HEK293 (cell line): ENCODE data around the gene ZGPAT.

Source experiments
- CTCF ChIA-PET: fragments of 350-600 bp; formaldehyde crosslinking; extraction: SDS; loops from one replicate; lab custom pipeline; 2021; ENCODE audit warnings: antibody characterized with exemption; lab: Yijun Ruan, JAX
- POLR2A ChIA-PET: fragments of 300-600 bp; formaldehyde crosslinking; extraction: SDS; loops from one replicate; lab custom pipeline; 2020; ENCODE audit warnings: antibody characterized with exemption, inconsistent platforms; lab: Yijun Ruan, JAX
- H3K27ac ChIP-seq: fragments of 200-500 bp; sonication (Bioruptor generic); 2 replicates; pipeline ENCODE4 v1.5.1; 2014; ENCODE audit warnings: low read depth, low read length, control low read depth, inconsistent platforms; ENCODE audit errors: extremely low read depth
- H3K36me3 ChIP-seq, 2 experiments: fragments of 200-500 bp in 1 of 2; sonication (Bioruptor generic) in 1 of 2; 1 replicate in 1 of 2; 2 replicates in 1 of 2; pipeline ENCODE4 v1.5.1; 2014 to 2017; ENCODE audit warnings: inconsistent platforms in 2 of 2, low read length in 2 of 2; ENCODE audit not compliant: control insufficient read depth in 2 of 2, insufficient read depth in 1 of 2
- H3K4me1 ChIP-seq: fragments of 200-500 bp; sonication (Bioruptor generic); 2 replicates; pipeline ENCODE4 v1.5.1; 2014; ENCODE audit warnings: mild to moderate bottlenecking, low read length, inconsistent platforms; ENCODE audit not compliant: control insufficient read depth, insufficient read depth
- H3K4me3 ChIP-seq: 2 replicates; pipeline ENCODE4 v1.5.1; 2011; ENCODE audit warnings: low read depth, mild to moderate bottlenecking, control low read depth, low read length, moderate library complexity
- H3K9me3 ChIP-seq: fragments of 200-500 bp; sonication (Bioruptor generic); 2 replicates; pipeline ENCODE4 v1.5.1; 2014; ENCODE audit warnings: low read depth, low read length, inconsistent platforms; ENCODE audit not compliant: control insufficient read depth, insufficient read depth
- BCL11B ChIP-seq: fragments of 450-650 bp; formaldehyde crosslinking; IDR thresholded peaks from 2 replicates; pipeline ENCODE4 v1.5.1; 2016; ENCODE audit warnings: low read depth, missing biosample characterization, missing genetic modification characterization
- BCL6B ChIP-seq: fragments of 450-650 bp; formaldehyde crosslinking; IDR thresholded peaks from 2 replicates; pipeline ENCODE4 v1.5.1; 2017; ENCODE audit warnings: missing biosample characterization, missing genetic modification characterization
- HOXC10 ChIP-seq: sonication (generic); formaldehyde crosslinking; IDR thresholded peaks from 2 replicates; pipeline ENCODE4 v1.8.1; 2023; ENCODE audit warnings: mild to moderate bottlenecking, missing genetic modification reagents
- SCRT2 ChIP-seq: fragments of 450-650 bp; formaldehyde crosslinking; IDR thresholded peaks from 2 replicates; pipeline ENCODE4 v1.5.1; 2016; ENCODE audit warnings: missing biosample characterization, missing genetic modification characterization
- YY2 ChIP-seq: fragments of 450-650 bp; formaldehyde crosslinking; IDR thresholded peaks from 2 replicates; pipeline ENCODE4 v1.5.1; 2016; ENCODE audit warnings: missing biosample characterization, missing genetic modification characterization
- ZBTB1 ChIP-seq: fragments of 450-650 bp; formaldehyde crosslinking; IDR thresholded peaks from 2 replicates; pipeline ENCODE4 v1.5.1; 2016; ENCODE audit warnings: missing biosample characterization, missing genetic modification characterization
- ZFP37 ChIP-seq: fragments of 450-650 bp; formaldehyde crosslinking; IDR thresholded peaks from 2 replicates; pipeline ENCODE4 v1.5.1; 2016; ENCODE audit warnings: missing biosample characterization, missing genetic modification characterization
- ZIC2 ChIP-seq: fragments of 450-650 bp; formaldehyde crosslinking; IDR thresholded peaks from 2 replicates; pipeline ENCODE4 v1.5.1; 2016; ENCODE audit warnings: missing biosample characterization, missing genetic modification characterization
- ZNF184 ChIP-seq: fragments of 450-650 bp; IDR thresholded peaks from 2 replicates; pipeline ENCODE4 v1.5.1; 2018; ENCODE audit warnings: missing biosample characterization, mild to moderate bottlenecking, missing genetic modification characterization
- ZNF239 ChIP-seq: fragments of 450-650 bp; formaldehyde crosslinking; IDR thresholded peaks from 2 replicates; pipeline ENCODE4 v1.5.1; 2016; ENCODE audit warnings: missing biosample characterization, missing genetic modification characterization
- ZNF311 ChIP-seq: fragments of 450-650 bp; formaldehyde crosslinking; IDR thresholded peaks from 2 replicates; pipeline ENCODE4 v1.5.1; 2017; ENCODE audit warnings: missing biosample characterization, missing genetic modification characterization, borderline replicate concordance
- ZNF366 ChIP-seq: fragments of 450-650 bp; formaldehyde crosslinking; conservative IDR thresholded peaks from 2 replicates; pipeline ENCODE4 v1.5.1; 2016; ENCODE audit warnings: missing biosample characterization, missing genetic modification characterization
- ZNF404 ChIP-seq: fragments of 450-650 bp; formaldehyde crosslinking; IDR thresholded peaks from 2 replicates; pipeline ENCODE4 v1.5.1; 2017; ENCODE audit warnings: missing biosample characterization, missing genetic modification characterization
- ZNF660 ChIP-seq: fragments of 450-650 bp; IDR thresholded peaks from 2 replicates; pipeline ENCODE4 v1.5.1; 2018; ENCODE audit warnings: missing biosample characterization, mild to moderate bottlenecking, missing genetic modification characterization
- ZNF830 ChIP-seq: fragments of 450-650 bp; IDR thresholded peaks from 2 replicates; pipeline ENCODE4 v1.5.0; 2018; ENCODE audit warnings: missing biosample characterization, missing genetic modification characterization, low read depth, mild to moderate bottlenecking, moderate library complexity
- TF ChIP-seq, protein P1 (sequence below): fragments of 450-650 bp; formaldehyde crosslinking; IDR thresholded peaks from 2 replicates; pipeline ENCODE4 v1.5.1; 2016; ENCODE audit warnings: missing biosample characterization, missing genetic modification characterization

ZGPAT gene

DNA sequence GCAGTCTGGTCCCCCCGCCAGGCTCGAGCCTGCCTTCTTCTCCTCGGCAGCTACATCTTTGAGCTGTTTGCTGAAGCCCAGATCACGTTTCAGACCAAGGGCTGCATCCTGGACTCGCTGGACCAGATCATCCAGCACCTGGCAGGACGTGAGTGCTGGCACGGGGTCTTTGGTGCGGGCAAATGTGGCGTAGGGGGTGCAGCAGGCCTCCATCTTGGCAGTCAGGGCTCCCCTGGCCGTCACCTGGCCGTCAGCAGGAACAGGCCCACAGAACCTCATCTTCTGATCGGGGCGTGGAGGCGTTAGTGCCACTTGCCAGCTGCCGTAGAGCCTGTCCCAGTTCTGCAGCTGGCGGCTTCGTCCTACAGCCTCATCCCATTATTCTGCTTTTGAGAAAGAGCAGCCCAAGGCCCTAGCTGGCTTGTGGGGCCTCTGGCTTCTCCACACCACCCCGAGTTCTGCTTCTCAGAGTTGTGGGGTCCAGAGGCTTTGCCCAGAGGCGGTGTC lies 28.0 kb upstream of the ZGPAT start (continued):
- TF ChIP-seq YY2 (tag by site-specific recombination): no peak
- TF ChIP-seq, all 188 proteins: peak for 0

- no peaks in the 10 kb centered on the region for H3K4me1 ChIP-seq
- H3K36me3 ChIP-seq: peaks cover 0 to 36% of the 10 kb centered on the region in 2 experiments; a peak in 2 of 3 replicates
- H3K27ac ChIP-seq: no peak overlapping the region
- TF ChIP-seq ZNF660 (no peak), ZIC2 (tag by site-specific recombination) (no peak), ZNF184 (tag by site-specific recombination) (no peak), ZNF830 (no peak), HOXC10 (CRISPR knock-in tag) (no peak), ZFP37 (no peak), BCL6B (no peak), SCRT2 (no peak), BCL11B (tag by site-specific recombination) (no peak), ZBTB1 (tag by site-specific recombination) (no peak), ZNF311 (tag by site-specific recombination) (no peak)
- TF ChIP-seq, protein P1, sequence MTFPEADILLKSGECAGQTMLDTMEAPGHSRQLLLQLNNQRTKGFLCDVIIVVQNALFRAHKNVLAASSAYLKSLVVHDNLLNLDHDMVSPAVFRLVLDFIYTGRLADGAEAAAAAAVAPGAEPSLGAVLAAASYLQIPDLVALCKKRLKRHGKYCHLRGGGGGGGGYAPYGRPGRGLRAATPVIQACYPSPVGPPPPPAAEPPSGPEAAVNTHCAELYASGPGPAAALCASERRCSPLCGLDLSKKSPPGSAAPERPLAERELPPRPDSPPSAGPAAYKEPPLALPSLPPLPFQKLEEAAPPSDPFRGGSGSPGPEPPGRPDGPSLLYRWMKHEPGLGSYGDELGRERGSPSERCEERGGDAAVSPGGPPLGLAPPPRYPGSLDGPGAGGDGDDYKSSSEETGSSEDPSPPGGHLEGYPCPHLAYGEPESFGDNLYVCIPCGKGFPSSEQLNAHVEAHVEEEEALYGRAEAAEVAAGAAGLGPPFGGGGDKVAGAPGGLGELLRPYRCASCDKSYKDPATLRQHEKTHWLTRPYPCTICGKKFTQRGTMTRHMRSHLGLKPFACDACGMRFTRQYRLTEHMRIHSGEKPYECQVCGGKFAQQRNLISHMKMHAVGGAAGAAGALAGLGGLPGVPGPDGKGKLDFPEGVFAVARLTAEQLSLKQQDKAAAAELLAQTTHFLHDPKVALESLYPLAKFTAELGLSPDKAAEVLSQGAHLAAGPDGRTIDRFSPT (tag by site-specific recombination): no peak
- ChIA-PET CTCF (no interaction called here), POLR2A (interaction anchor here (3.1 kb wide), 1 partner anchor 22 kb away, joined by 14 read pairs; the partner anchor contains the start of gene RTEL1)
- no peaks in the 10 kb centered on the region for H3K9me3 ChIP-seq
- no peak overlapping the region for H3K4me3 ChIP-seq
Observed at GRCh38 chr20:63680427-63680826, 27.4 kb upstream of the ZGPAT start.

- Histone ChIP-seq H3K9me3 (no peaks in the 10 kb centered on the region), H3K36me3 (peaks cover 0 to 30% of the 10 kb centered on the region in 2 experiments; a peak in 2 of 3 replicates), H3K4me1 (no peaks in the 10 kb centered on the region), H3K27ac (no peak overlapping the region), H3K4me3 (no peak overlapping the region)
- ChIA-PET POLR2A (interaction anchor here (2.6 to 3.1 kb wide), 2 partner anchors 17 to 23 kb away, joined by 9 to 14 read pairs; partner anchors contain the start of gene RTEL1), CTCF (no interaction called here)
- TF ChIP-seq ZNF404 (tag by site-specific recombination): no peak
- no peak for TF ChIP-seq SCRT2
- no peak for TF ChIP-seq ZNF366 (tag by site-specific recombination)
- TF ChIP-seq ZNF239 (tag by site-specific recombination): no peak
- TF ChIP-seq ZNF184 (tag by site-specific recombination): no peak
Observed at GRCh38 chr20:63680857-63681608, 26.8 kb upstream of the ZGPAT start.
